ENCODE measurements around the gene DDA1.

The DDA1 gene
- long read RNA-seq, full-length matches to known transcripts = 35 of 41 reads
- long read RNA-seq, partial matches to known transcripts = 5 of 41 reads
- long read RNA-seq, other reads (novel, unspliced or antisense) = 1 of 41 reads

DNA sequence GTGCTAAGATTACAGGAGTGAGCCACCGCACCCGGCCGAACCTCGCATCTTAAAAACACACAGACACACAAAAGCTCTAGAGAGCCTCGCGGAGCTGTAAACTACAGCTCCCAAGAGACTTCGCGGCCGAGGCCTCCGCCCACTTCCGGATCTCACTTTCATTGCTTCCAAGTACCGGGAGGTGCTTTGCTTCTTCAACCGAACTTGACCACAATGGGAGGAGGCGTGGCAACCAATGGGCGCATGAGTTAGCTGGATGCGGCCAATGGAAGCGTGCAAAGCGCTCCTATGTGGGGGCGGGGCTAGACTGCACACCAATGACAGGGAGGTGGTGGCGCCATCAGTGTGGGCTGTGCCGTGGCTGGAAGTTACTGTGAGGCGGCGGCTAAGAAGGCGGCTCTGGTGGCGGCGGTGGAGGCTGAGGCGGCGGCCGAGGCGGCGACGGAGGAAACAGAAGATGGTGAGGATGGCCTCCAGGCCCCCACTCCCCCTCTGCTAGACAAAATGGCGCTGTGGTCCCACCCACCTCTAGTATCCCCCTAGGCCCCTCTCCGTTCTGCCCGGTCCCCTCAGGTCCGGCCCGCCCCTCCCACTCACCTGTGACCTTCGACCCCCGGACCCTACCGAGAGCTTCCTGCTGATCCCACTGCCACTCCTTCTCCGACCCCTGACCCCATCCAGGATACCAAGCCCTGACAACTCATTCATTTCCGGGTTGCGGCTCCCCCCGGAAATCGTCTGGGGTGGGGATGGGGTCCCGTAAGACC, at the start of gene DDA1:
TSS of gene DDA1 (plus strand) at position 366 of the 767 bp plus-strand sequence. CDS start at position 458, 92 bp downstream.
- TF ChIP-seq POLR2AphosphoS5 (IDR thresholded peaks at IDR 0.05; ENCODE audit: low read depth) = peak; percentile 68; the same call in 1 of the 2 replicates
- TF ChIP-seq, protein P1, sequence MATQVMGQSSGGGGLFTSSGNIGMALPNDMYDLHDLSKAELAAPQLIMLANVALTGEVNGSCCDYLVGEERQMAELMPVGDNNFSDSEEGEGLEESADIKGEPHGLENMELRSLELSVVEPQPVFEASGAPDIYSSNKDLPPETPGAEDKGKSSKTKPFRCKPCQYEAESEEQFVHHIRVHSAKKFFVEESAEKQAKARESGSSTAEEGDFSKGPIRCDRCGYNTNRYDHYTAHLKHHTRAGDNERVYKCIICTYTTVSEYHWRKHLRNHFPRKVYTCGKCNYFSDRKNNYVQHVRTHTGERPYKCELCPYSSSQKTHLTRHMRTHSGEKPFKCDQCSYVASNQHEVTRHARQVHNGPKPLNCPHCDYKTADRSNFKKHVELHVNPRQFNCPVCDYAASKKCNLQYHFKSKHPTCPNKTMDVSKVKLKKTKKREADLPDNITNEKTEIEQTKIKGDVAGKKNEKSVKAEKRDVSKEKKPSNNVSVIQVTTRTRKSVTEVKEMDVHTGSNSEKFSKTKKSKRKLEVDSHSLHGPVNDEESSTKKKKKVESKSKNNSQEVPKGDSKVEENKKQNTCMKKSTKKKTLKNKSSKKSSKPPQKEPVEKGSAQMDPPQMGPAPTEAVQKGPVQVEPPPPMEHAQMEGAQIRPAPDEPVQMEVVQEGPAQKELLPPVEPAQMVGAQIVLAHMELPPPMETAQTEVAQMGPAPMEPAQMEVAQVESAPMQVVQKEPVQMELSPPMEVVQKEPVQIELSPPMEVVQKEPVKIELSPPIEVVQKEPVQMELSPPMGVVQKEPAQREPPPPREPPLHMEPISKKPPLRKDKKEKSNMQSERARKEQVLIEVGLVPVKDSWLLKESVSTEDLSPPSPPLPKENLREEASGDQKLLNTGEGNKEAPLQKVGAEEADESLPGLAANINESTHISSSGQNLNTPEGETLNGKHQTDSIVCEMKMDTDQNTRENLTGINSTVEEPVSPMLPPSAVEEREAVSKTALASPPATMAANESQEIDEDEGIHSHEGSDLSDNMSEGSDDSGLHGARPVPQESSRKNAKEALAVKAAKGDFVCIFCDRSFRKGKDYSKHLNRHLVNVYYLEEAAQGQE (IDR thresholded peaks at IDR 0.05; ENCODE audit: insufficient replicate concordance, low read depth) = no peak
- peak; percentile 21; the same call in 1 of the 2 replicates for TF ChIP-seq SPI1 (IDR thresholded peaks at IDR 0.05; ENCODE audit: borderline replicate concordance, low read depth)
- no peak for TF ChIP-seq CTCF (IDR thresholded peaks at IDR 0.05; ENCODE audit: insufficient read depth, low read length)
- TF ChIP-seq GABPA (IDR thresholded peaks at IDR 0.05; ENCODE audit: low read depth) = peak; percentile 85
- peak within 1 kb of the TSS; percentile 64 for H3K27ac ChIP-seq (replicated peaks)
- peak within 1 kb of the TSS; percentile 98 for H3K4me3 ChIP-seq (replicated peaks; ENCODE audit: insufficient read depth, low read length)
- H3K27me3 ChIP-seq (ENCODE audit: insufficient read depth, poor library complexity, severe bottlenecking) = no peaks in the 10 kb centered on the region
- DNase-seq (ENCODE audit: low read depth in 1 of 2, low spot score in 1 of 2) = peak; percentile 100

- TF ChIP-seq SPI1 (IDR thresholded peaks at IDR 0.05; ENCODE audit: borderline replicate concordance, low read depth) (no peak), GABPA (IDR thresholded peaks at IDR 0.05; ENCODE audit: low read depth) (no peak), POLR2AphosphoS5 (IDR thresholded peaks at IDR 0.05; ENCODE audit: low read depth) (no peak), CTCF (IDR thresholded peaks at IDR 0.05; ENCODE audit: insufficient read depth, low read length) (no peak)
- TF ChIP-seq, protein P1 (IDR thresholded peaks at IDR 0.05; ENCODE audit: insufficient replicate concordance, low read depth) = no peak
- Histone ChIP-seq H3K27me3 (ENCODE audit: insufficient read depth, poor library complexity, severe bottlenecking) (no peaks in the 10 kb centered on the region), H3K27ac (replicated peaks) (no peak overlapping the region), H3K4me3 (replicated peaks; ENCODE audit: insufficient read depth, low read length) (no peak overlapping the region)
- no peak for DNase-seq (ENCODE audit: low read depth in 1 of 2, low spot score in 1 of 2)
Observed at GRCh38 chr19:17259934-17260333, 49.4 kb upstream of the DDA1 start.

GRCh38 chr19:17260842-17261325, 48.5 kb upstream of the DDA1 start:
- DNase-seq (ENCODE audit: low read depth in 1 of 2, low spot score in 1 of 2) = peak in 1 of 2 experiments; percentile 91
- TF ChIP-seq, protein P1 (IDR thresholded peaks at IDR 0.05; ENCODE audit: insufficient replicate concordance, low read depth) = no peak
- TF ChIP-seq CTCF (IDR thresholded peaks at IDR 0.05; ENCODE audit: insufficient read depth, low read length) = peak; percentile 93
- TF ChIP-seq GABPA (IDR thresholded peaks at IDR 0.05; ENCODE audit: low read depth) = no peak

More at GRCh38 chr19:17260842-17261325, 48.5 kb upstream of the DDA1 start:
- no peaks in the 10 kb centered on the region for H3K27me3 ChIP-seq (ENCODE audit: insufficient read depth, poor library complexity, severe bottlenecking)
- no peak overlapping the region for H3K27ac ChIP-seq (replicated peaks)
- no peak overlapping the region for H3K4me3 ChIP-seq (replicated peaks; ENCODE audit: insufficient read depth, low read length)

Data from HL-60 (cell line).